Suprapubic skin (tissue), 4 donors: ENCODE data around the gene C11orf86. TPM values are rescaled to one million over a fixed set of nuclear protein-coding genes. Genes with fewer than 3 reads are reported as not detected.

Source experiments
- DNase-seq, 2 donors: peaks; one replicate each; pipeline ENCODE4 v3.0.0-alpha.2; 2019; ENCODE audit warnings: low spot score in 2 of 2
- H3K27ac ChIP-seq: fragments of 200-600 bp; sonication (generic); one replicate; pipeline ENCODE4 v1.5.1; 2019
- H3K27me3 ChIP-seq: fragments of 200-600 bp; sonication (generic); one replicate; pipeline ENCODE4 v1.5.1; 2019
- H3K36me3 ChIP-seq: fragments of 200-600 bp; sonication (generic); one replicate; pipeline ENCODE4 v1.5.1; 2019
- H3K4me1 ChIP-seq: fragments of 200-600 bp; sonication (generic); one replicate; pipeline ENCODE4 v1.5.1; 2019
- H3K4me3 ChIP-seq: fragments of 200-600 bp; sonication (generic); one replicate; pipeline ENCODE4 v1.5.1; 2019; ENCODE audit warnings: mild to moderate bottlenecking
- H3K9me3 ChIP-seq: fragments of 200-600 bp; sonication (generic); one replicate; pipeline ENCODE4 v1.5.1; 2019
- CTCF ChIP-seq, 2 donors: fragments of 200-600 bp in 1 of 2; fragments of 450-650 bp in 1 of 2; sonication (generic) in 1 of 2; IDR thresholded peaks; one replicate each; pipeline ENCODE4 v1.5.1; 2016 to 2019; ENCODE audit warnings: antibody characterized with exemption in 2 of 2, mild to moderate bottlenecking in 1 of 2, moderate library complexity in 1 of 2
- EP300 ChIP-seq: sonication (generic); formaldehyde crosslinking; IDR thresholded peaks from one replicate; pipeline ENCODE4 v1.6.1; 2017; ENCODE audit warnings: antibody characterized with exemption
- POLR2A ChIP-seq, 2 donors: fragments of 450-650 bp; IDR thresholded peaks; one replicate each; pipeline ENCODE4 v1.6.1; 2017; ENCODE audit warnings: antibody characterized with exemption in 2 of 2, mild to moderate bottlenecking in 2 of 2, moderate library complexity in 2 of 2
- POLR2AphosphoS5 ChIP-seq, 3 donors: sonication (generic); formaldehyde crosslinking; IDR thresholded peaks; one replicate each; pipeline ENCODE4 v1.6.1; 2017; ENCODE audit warnings: antibody characterized with exemption in 3 of 3
- WGBS: methylation state at CpG from one replicate; pipeline ENCODE4 v1.1.5; 2018; 5-methylcytosine and 5-hydroxymethylcytosine counted together
- total RNA-seq, 4 donors: library from RNA; depleted of rRNA; stranded (reverse); fragments of >200 nt; gene quantifications; one replicate each; pipeline ENCODE4 v1.1.0, GENCODE V29; 2016

Gene C11orf86
- total RNA-seq, 4 donors from 2014 or later = not detected

GRCh38 chr11:66962247-66962646, 12.9 kb upstream of the C11orf86 start:
- no peak for TF ChIP-seq CTCF (IDR thresholded peaks at IDR 0.05)
- TF ChIP-seq EP300 = no peak
- no peak for TF ChIP-seq POLR2A (IDR thresholded peaks at IDR 0.05)
- TF ChIP-seq POLR2AphosphoS5 (IDR thresholded peaks at IDR 0.05) = no peak
- Histone ChIP-seq H3K27ac (no peak overlapping the region), H3K9me3 (no peaks in the 10 kb centered on the region), H3K27me3 (no peaks in the 10 kb centered on the region), H3K4me3 (no peak overlapping the region), H3K36me3 (no peaks in the 10 kb centered on the region), H3K4me1 (peaks cover 22% of the 10 kb centered on the region)
- DNase-seq = no peak
- WGBS = 92% methylated on average over 2 of the region's 2 CpGs

GRCh38 chr11:66962801-66963200, 12.3 kb upstream of the C11orf86 start:
- whole genome bisulfite sequencing = 73% methylated on average over 5 of the region's 5 CpGs
- H3K4me1 ChIP-seq = peaks cover 16% of the 10 kb centered on the region
- H3K27me3 ChIP-seq = no peaks in the 10 kb centered on the region
- no peak overlapping the region for H3K4me3 ChIP-seq
- DNase-seq = no peak
- no peak overlapping the region for H3K27ac ChIP-seq
- TF ChIP-seq EP300 (no peak), POLR2AphosphoS5 (IDR thresholded peaks at IDR 0.05) (no peak), CTCF (IDR thresholded peaks at IDR 0.05) (no peak), POLR2A (IDR thresholded peaks at IDR 0.05) (no peak)
- no peaks in the 10 kb centered on the region for H3K36me3 ChIP-seq
- no peaks in the 10 kb centered on the region for H3K9me3 ChIP-seq

- no peak for DNase-seq
- WGBS = 75% methylated on average over 3 of the region's 3 CpGs
- no peak overlapping the region for H3K27ac ChIP-seq
- H3K4me1 ChIP-seq = peaks cover 3% of the 10 kb centered on the region
- no peaks in the 10 kb centered on the region for H3K27me3 ChIP-seq
- no peaks in the 10 kb centered on the region for H3K9me3 ChIP-seq
- H3K4me3 ChIP-seq = no peak overlapping the region
- H3K36me3 ChIP-seq = no peaks in the 10 kb centered on the region
- TF ChIP-seq POLR2A (IDR thresholded peaks at IDR 0.05) (no peak), EP300 (no peak), POLR2AphosphoS5 (IDR thresholded peaks at IDR 0.05) (no peak), CTCF (IDR thresholded peaks at IDR 0.05) (no peak)
Observed at GRCh38 chr11:66964495-66964894, 10.6 kb upstream of the C11orf86 start.

- H3K36me3 ChIP-seq = no peaks in the 10 kb centered on the region
- H3K27ac ChIP-seq = no peak overlapping the region
- no peak for TF ChIP-seq POLR2A (IDR thresholded peaks at IDR 0.05)
- no peak for TF ChIP-seq POLR2AphosphoS5 (IDR thresholded peaks at IDR 0.05)
- no peak for TF ChIP-seq CTCF (IDR thresholded peaks at IDR 0.05)
- no peak for TF ChIP-seq EP300
- H3K4me1 ChIP-seq = peaks cover 8% of the 10 kb centered on the region
- 83% methylated on average over 5 of the region's 5 CpGs for WGBS
- no peak overlapping the region for H3K4me3 ChIP-seq
- DNase-seq = no peak
- H3K9me3 ChIP-seq = no peaks in the 10 kb centered on the region
- H3K27me3 ChIP-seq = no peaks in the 10 kb centered on the region
Observed at GRCh38 chr11:66966351-66966750, 8.8 kb upstream of the C11orf86 start.

GRCh38 chr11:66967670-66968425, 7.3 kb upstream of the C11orf86 start:
- WGBS = 70% methylated on average over 5 of the region's 5 CpGs
- Histone ChIP-seq H3K36me3 (no peaks in the 10 kb centered on the region), H3K4me3 (no peak overlapping the region), H3K4me1 (peaks cover 11% of the 10 kb centered on the region), H3K9me3 (no peaks in the 10 kb centered on the region), H3K27me3 (no peaks in the 10 kb centered on the region), H3K27ac (no peak overlapping the region)
- TF ChIP-seq EP300 = no peak
- TF ChIP-seq CTCF (IDR thresholded peaks at IDR 0.05) = no peak
- no peak for TF ChIP-seq POLR2A (IDR thresholded peaks at IDR 0.05)
- TF ChIP-seq POLR2AphosphoS5 (IDR thresholded peaks at IDR 0.05) = no peak
- no peak for DNase-seq
